ENCODE data around the gene OR2T12.

OR2T12 gene

DNA sequence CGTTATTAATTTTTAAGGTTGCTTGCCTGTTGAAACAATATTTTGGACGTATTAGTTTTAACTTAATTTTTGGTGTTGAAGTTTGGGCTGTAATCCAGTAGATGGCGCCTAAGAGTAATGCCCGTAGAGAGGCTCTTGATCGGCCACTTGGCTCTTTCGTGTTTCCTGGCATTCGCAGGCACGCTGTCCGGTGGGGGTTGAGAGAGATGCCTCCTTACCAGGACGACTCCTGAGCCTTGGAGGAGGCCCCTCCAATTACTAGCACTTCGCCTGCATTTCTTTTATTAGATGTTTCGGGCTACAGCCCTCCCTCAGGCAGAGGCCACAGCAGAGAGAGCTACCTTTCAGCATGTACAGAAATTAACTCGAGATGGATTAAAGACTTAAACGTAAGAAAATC lies 60.0 kb downstream of the OR2T12 start:
- H3K79me2 ChIP-seq (ENCODE audit: insufficient read depth, low read length): no peaks in the 10 kb centered on the region
- H3K9me2 ChIP-seq (replicated peaks; ENCODE audit: insufficient read depth, low read length): no peaks in the 10 kb centered on the region
- H3K4me3 ChIP-seq (ENCODE audit: insufficient read depth, low read length, poor library complexity, severe bottlenecking): no peak overlapping the region
- H3F3A ChIP-seq (ENCODE audit: insufficient read depth): no peaks in the 10 kb centered on the region
- H3K9ac ChIP-seq (ENCODE audit: low read length): no peak overlapping the region
- no peak overlapping the region for H2AFZ ChIP-seq (ENCODE audit: low read depth, low read length, severe bottlenecking)
- H3K9me3 ChIP-seq (ENCODE audit: insufficient read depth, low read length): no peaks in the 10 kb centered on the region
- H3K27me3 ChIP-seq (ENCODE audit: low read length): no peaks in the 10 kb centered on the region
- no peak overlapping the region for H3K27ac ChIP-seq (ENCODE audit: low read depth, low read length)
- H3K4me2 ChIP-seq (ENCODE audit: low read depth, low read length, poor library complexity, severe bottlenecking): no peak overlapping the region
- no peaks in the 10 kb centered on the region for H3K36me3 ChIP-seq (ENCODE audit: low read length)
- no peak for TF ChIP-seq EZH2phosphoT487 (conservative IDR thresholded peaks at IDR 0.05; ENCODE audit: low read length)
- TF ChIP-seq, protein P1, sequence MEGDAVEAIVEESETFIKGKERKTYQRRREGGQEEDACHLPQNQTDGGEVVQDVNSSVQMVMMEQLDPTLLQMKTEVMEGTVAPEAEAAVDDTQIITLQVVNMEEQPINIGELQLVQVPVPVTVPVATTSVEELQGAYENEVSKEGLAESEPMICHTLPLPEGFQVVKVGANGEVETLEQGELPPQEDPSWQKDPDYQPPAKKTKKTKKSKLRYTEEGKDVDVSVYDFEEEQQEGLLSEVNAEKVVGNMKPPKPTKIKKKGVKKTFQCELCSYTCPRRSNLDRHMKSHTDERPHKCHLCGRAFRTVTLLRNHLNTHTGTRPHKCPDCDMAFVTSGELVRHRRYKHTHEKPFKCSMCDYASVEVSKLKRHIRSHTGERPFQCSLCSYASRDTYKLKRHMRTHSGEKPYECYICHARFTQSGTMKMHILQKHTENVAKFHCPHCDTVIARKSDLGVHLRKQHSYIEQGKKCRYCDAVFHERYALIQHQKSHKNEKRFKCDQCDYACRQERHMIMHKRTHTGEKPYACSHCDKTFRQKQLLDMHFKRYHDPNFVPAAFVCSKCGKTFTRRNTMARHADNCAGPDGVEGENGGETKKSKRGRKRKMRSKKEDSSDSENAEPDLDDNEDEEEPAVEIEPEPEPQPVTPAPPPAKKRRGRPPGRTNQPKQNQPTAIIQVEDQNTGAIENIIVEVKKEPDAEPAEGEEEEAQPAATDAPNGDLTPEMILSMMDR (IDR thresholded peaks at IDR 0.05; ENCODE audit: insufficient read depth, low read length, poor library complexity, severe bottlenecking): peak; percentile 49
- H4K20me1 ChIP-seq (ENCODE audit: low read depth, low read length): no peaks in the 10 kb centered on the region
